OCI-M2 (cell line): Measurements from ENCODE around the gene NKRF.
"Not testable (repeated sequence)": the region's sequence is repeated elsewhere in the genome, so short reads cannot be mapped to it uniquely, and the experiment has no call there.

ENCODE experiments used
- DNase-seq: peaks from one replicate; lab custom pipeline; 2025; ENCODE audit not compliant: unreplicated experiment; lab: John Stamatoyannopoulos, UW

NKRF gene

DNA sequence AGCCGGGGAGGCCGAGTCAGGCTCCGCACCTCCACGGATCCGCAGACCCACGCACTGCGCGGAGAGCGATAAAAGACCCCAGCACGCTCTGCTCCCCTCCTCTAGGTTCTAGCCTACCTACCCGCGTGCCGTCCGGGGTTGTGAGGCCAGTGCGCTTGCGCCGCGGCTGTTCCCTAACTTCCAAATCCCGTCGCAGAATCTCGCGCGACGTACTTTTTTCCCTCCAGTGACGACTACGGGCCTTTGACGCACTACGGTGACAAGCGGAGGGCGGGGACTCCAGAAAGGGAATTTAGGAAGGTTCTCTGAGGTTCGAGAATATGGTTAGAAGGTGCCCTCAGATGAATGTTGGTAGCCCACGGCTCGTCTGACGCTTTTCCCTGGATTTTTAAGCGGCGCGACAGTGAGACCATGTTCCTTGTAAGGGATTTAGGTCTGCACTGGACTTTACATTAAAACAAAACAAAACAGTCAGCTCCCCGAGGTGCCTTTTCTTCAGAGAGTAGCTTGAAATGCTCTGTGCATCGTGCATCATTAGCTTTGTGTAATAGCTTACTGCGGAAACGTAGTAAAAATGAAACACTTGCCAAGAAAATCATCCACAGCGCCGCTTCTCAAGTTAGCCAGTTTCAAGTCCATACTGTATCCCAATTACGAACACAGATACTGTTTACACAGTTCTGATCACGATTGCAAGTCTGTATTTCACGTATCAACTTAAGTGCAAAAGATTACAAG is at the start of gene NKRF:
Gene NKRF (minus strand): TSS at position 145 of the 738 bp plus-strand sequence.
- peak; percentile 9 for DNase-seq

DNA sequence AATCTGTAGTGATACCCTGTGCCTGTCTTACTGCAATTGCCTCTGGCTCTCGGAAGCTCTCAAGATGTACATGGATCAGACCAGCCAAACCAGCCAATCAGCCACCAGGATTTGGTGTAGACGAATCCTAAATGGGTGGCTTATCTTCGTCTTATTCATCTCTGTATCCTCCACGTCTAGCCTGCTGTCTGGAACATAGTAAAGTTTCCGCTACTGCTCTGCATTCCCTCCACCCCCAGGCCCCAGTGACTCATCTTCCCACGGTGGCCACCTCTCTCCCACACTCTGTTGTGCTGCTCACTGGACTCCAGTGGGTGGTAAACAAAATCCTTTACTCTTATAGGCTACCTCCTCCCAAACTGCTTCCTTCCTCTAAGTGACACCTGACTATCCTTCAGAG is 48.9 kb upstream of the NKRF start:
- DNase-seq, result no peak

DNA sequence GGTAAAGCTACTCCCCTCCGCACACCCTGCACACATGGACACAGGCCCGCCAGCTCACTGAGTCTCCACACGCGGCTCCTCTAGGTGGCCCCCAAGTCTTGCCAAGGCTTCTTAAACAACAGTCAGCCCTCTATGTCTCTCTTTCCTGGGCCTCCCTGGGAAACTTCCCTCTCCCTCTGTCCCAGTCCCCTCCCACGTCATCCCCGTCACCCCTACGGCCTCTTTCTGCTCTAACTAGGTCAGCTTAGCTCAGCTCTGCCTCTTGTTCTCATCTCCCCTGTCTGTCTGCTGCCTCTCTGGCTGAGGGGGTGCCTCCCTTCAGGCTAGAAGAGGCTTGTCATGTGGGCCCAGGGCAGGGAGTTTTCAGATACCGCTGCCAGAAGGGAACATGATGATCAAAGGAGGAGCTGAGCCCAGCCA is 47.9 kb upstream of the NKRF start:
- DNase-seq, result no peak

DNA sequence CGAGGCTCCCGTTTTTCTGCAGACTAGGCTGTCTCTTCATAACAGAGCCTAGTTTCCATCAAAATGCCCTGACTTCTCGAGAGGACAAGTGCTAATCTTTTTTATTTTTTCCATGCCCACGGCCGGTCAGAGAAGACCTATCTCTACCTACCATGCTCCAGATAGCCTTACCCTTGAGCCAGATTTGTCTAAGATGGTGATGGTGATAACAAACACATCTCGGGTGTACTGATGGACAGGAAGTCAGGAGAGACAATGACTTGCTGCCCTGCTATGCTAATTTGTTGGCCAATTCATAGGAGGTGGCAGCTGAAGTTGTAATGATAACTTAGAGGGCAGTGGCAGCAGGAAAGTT is 42.2 kb upstream of the NKRF start:
- DNase-seq, result no peak

DNA sequence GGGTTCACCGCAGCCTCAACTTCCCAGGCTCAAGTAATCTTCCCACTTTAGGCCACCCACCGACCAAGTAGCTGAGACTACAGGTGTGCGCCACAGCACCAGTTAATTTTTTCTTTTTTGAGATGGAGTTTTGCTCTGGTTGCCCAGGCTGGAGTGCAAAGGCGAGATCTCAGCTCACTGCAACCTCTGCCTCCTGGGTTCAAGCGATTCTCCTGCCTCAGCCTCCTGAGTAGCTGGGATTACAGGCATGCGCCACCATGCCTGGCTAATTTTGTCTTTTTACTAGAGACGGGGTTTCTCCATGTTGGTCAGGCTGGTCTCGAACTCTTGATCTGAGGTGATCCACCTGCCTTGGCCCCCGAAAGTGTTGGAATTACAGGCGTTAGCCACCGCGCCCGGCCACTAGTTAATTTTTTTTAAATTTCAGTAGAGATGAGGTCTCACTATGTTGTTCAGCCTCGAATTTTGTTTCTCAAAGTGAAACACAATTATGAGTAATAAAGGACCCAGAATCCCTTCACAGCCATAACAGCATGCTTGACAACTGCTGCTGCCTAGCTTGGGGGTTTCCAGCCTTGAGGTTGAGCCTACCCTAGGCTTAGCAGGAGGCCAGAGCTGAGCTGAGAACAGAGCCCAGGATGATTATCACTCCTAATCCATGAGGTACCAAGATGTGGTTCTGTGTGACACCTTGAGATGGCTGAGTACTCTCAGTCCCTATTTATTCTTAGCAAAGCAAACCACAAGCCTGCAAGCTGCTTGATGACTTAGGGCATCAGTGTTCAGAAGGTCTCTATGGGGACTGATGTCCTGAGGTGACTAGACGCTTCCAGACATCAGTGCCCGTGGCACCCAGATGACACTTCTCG is 41.6 kb upstream of the NKRF start:
- no peak for DNase-seq

DNA sequence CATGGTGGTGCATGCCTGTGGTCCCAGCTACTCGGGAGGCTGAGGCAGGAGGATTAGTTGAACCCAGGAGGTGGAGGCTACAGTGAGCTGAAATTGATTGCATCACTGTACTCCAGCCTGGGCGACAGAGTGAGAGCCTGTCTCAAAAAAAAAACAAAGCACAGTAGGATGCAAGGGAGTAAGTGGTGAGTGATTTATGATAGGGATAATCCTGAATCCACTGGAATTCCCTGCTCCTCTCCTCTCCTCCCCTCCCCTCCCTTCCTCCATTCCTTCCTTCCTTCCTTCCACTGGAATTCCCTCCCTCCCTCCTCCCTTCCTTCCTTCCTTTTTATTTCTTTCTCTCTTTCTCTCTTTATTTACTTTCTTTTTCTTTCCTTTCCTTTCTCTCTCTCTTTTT is 40.9 kb upstream of the NKRF start:
- no peak for DNase-seq

DNA sequence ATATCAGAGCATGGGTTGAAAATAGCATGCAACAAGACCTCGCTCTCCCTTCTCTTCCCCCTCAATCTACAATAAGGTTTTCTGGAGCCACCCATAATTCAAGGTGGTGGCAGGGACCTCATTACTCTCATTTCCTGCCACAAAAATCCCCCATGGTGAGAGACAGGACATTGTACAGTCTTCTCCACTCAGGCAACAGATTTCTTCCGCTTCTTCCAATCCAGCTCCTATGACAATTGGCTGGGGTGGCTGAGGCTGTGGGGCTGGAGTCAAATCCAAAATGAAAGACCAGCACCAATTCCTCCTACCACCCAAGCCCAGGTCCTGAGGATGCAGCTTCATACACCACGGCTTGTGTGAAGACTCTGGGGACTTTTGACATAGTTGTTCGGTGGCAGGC is 40.3 kb upstream of the NKRF start:
- DNase-seq, result no peak

DNA sequence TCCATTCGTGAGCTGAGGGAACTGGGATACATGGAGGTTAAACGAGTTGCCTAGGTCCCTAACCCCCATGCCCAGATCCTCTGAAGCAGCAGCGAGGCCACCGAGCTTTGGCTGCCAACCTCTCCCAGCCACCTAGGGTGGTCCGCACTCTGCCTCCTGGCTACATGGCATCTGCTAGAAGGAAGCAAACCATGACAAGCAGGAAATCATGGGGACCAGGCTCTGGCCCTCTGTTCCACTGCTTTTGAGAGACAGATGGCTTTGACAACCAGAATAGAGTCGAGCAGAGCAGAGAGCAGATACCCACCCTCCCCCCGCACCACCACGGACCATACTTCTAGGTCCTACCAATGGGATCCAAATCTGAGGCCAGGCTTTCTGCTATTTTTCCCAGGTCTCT is 37.5 kb upstream of the NKRF start:
- DNase-seq, result no peak

DNA sequence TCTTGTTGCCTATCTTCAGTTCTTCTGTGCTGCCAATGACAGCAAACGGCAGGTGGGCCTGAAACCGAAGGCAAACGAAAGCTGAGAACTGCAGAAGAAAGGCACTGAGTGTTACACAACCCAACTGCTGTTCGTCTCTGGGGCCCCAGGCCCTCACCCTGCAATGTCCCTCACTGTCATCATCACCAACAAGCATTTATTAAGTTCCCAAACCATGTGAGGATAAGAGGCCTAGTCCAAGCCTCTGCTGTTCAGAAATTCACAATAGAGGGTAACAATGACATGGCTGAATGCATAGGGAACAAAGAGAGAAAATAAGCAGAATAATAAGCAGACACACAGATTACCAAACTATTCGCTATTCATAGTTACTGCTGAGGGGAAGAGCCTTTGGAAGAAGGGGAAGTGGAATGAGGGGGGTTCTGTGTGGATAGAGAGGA is 34.5 kb upstream of the NKRF start:
- DNase-seq, result no peak

DNA sequence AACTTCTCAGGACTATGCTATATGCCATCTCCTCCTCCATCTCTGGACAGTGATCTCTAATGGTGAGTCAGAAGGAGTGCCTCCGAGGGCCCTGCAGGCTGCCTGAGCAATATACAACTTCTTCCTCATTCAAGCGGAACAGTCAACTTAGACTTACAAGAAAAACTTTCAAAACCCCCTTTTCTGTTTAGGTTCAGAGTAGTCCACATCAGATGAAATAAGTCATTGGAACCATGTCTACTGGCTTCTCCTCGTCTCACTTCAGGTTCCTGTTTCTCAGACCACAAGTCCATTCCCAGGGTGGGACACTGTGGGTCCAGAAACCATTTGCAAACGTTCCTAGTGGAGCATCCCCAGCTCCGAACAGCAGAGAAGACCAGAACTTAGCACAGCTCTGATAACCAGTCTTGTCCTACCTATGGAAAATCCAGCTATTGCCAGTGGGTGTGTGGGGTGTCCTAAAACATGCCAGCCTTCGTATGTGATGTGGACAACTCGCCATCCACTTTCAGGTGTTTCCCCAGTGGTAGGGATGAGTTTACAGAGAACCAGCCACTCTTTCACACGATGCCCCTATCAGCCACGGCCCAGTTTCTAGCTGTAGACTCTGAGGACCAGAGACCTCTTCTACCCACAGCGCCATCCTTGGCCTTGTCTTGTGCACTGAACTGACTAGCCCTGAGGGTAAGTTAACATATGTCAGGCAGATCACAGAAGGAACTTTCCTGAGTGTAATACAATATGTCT is 32.7 kb upstream of the NKRF start:
- no peak for DNase-seq

DNA sequence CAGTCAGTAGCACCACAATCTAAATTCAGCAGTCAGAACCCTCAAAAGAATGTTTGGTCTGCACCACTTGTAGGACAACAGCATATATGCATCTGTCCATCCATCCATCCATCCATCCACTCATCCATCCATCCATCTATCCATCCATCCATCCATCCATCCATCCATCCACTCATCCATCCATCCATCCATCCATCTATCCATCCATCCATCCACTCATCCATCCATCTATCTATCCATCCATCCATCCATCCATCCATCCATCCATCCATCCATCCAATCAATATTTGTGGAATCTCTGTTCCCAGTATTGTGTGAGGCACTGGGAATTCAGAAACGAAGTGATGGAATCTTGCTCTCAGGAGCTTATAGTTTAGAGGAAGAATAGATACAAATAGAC is 31.2 kb upstream of the NKRF start:
- not testable (repeated sequence) for DNase-seq

DNA sequence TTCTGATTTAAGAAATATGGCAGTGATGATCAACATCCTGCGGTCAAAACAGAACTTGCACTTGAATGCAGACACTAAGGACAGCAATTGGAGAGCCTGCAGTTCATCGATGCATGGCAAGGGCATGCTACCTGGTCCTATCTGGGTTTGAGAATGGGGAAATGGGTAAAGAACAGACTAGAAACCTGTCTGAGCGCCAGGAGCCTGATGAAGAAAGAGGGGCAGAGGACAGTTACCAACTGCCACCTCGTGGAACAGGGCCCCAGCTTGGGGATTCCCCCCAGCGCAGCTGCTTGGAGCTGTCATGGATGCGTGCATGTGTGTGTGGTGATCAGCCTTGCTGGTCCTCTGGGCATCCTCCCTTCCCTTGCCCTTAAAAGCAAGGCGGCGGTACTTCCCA is 30.2 kb upstream of the NKRF start:
- DNase-seq, result no peak

DNA sequence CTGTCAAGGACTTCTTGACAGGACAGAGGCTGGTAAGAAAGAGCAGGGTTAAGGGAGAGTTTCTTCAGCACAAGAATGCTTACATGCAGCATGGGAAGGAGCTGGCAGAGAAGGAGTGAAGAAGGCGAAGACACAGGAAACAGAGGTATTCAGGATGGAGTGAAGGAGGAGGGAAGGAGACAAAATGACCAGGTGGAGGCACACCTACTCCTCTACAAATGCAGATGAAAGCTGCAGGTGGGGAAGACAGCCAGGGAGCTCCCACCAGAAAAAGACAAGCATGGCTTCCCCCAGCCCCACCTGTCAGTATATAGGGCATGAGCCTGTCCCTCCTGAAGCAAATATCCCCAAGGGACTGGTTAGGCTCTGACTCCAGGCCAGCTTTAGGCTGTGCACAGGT is 29.6 kb upstream of the NKRF start:
- no peak for DNase-seq

DNA sequence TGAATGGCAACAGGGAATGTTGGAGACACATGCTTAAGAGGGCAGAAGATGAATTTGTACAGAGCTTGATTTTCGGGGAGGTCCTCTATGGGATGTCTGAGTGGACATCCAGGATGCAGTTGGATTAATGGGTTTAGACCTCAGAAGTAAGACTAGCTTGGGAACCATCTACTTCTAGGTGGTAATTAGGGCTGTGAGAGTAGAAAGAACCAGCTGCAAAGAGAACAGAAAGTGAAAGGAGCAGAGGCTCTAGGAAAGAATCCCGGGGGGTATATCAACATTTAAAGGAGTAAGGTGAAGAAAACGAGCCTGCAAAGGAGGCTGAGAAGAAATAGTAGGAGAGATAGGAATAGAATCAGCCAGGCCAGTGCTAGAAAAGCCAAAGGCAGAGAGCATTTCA is 29.0 kb upstream of the NKRF start:
- DNase-seq, result no peak

DNA sequence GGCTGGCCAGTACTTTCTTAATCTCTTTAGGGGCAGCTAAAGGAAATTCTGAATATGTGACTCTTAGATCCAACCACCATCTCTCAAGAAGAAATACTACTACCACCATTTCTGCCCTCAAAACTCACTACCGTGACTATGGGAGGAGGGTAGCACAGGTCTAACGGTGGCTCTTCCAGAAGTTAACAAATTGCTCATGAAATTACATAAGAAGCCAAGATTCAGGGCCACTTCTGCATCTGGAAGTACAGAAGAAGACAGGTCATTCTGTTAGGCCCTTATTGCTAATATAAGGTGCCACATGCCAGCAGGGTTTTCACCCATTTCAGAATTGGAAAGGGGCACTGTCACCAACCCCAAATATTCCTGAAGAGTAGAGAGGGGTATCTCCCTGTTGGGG is 19.6 kb upstream of the NKRF start:
- no peak for DNase-seq

DNA sequence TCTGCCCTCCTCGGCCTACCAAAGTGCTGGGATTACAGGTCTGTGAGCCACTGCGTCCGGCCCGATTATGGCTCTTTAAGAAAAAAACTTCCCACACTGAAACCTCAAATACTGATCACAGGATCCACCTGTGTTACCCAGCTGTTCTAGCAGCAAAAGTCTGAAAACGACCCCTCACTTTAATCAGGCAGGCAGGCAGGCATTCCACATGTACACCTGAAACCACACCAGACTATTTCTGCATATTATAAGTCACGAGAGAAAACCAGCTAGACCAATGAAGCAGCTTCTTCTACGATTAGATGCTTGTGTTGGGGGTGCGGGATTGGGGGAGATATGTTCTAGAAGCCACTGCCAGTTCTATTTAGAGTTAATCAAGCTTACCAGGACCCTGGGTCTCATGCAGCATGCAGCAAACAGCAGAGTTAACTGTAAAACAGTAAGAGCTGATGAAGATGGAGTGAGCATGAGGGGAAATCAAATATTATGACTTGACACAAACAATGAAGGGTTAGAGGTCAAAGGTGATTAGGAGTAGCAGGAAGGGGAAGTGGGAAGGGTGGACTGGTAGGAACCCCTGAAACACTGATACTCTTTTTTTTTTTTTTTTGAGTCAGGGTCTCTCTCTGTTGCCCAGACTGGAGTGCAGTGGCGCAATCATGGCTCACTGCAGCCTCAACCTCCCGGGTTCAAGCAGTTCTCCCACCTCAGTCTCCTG is 18.9 kb upstream of the NKRF start:
- no peak for DNase-seq

DNA sequence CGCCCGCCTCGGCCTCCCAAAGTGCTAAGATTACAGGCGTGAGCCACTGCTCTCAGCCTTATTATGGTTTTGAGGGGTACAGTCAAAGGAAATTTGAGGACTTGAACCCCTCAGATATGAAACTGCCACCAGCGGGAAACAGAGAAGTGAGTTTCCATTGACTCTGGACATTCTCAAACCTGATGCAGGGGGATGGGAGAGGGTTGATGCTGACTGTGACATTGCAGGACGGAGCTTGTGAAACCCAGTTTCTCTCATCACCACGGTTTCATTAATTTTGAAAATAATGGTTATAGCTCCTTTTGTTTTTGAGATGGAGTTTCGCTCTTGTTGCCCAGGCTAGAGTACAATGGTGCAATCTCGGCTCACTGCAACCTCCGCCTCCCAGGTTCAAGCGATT is 18.2 kb upstream of the NKRF start:
- DNase-seq, result no peak

DNA sequence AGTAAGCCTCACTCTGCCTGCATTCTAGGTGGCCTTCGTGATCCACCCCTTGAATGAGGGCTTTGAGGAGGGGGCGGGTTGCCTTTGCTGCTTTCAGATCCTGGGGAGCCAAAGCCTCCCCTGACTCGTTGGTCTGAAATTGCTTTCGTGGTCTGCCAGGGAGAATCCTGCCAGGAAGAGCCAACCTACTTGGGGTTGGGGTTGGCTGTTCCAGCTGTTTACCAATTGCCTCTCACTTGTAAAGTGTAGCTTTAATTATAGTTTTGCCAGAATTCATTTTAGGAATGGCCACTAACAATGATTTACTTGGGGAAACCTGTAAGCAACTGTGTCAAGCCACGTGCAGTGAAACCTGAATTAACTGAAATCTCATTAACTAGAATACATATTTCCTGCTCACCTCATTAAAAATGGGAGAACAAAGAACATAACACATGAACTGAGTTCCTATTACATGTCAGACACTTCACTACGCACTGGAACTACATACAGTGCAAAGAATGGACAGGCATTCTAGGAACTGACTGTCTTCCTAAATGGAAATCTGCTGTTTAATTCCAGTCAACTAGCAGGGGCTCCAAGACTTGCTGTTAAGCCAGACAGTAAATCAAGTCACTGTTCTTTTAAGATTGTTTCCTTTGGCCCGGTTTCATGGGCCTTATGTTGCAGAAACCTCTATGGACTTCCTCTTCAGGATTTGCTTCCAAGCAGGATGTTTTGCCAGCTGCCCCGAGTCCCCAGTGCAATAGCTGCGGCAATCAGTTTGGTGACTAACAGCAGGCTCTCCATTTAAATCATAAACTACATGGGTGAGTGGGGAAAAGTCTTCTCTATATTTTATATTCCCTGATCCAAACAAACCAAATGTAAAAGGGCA is 16.4 kb upstream of the NKRF start:
- DNase-seq, result no peak

DNA sequence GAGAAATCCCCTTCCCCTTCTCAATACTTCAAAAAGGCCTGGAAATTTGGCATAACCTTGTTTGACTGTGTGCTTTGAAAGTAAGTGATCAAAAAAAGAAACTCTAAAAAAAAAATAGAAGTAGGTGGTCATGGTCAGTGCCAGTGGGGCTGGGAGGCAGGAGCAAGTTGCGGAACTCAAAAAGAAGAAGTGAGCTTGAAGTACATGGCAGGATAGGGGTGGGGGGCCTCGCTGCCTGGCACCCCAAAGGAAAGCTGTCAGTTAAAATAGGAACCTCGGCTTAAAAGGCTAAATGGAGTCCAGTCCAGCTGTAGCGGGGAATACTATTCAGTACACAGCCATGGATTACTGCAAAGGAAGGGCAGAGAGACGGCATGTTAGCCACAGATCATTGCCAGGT is 12.2 kb upstream of the NKRF start:
- no peak for DNase-seq

DNA sequence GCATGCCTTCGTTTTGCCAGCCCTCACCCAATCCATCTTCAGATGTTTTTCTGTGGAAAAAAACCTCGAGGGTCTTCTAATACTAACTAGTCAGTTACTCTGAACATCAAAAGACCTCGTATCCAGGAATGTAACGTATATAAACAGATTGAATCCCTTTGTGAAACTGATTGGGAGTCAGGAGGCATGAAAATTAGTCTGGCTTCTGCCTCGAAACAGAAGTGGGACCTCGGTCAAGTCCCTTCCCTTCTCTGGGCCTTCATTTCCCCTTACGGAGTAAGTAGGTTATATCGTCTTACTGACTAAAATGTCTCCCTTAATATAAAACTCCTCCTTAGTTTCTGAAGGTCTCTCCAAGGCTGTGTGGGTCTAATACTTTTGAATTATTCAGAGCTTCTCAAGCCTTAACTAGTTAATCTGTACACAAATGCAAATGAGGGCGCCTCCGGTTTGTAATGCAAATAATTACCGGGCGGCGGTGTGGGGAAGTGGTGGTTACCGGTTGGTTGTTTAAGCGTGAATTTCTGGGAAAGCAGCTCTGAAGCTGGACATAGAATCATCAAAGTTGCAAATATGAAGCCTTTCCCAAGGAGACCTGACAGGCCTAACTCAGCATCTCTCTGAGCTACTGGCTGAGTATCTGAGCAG is 11.4 kb upstream of the NKRF start:
- DNase-seq, result no peak
